Smooth muscle cell (in vitro differentiated cells): Measurements from ENCODE around the gene LBP. TPM values are rescaled to one million over a fixed set of nuclear protein-coding genes. Genes with fewer than 3 reads are reported as not detected.

ENCODE experiments used
- DNase-seq: peaks from one replicate; lab custom pipeline; 2025; ENCODE audit not compliant: unreplicated experiment; lab: John Stamatoyannopoulos, UW
- H2AFZ ChIP-seq: fragments of 200-600 bp; sonication (generic); 2 replicates; pipeline ENCODE4 v1.6.0; 2016; ENCODE audit warnings: antibody characterized with exemption, low read depth, mild to moderate bottlenecking
- H3F3A ChIP-seq: fragments of 200-600 bp; sonication (generic); 2 replicates; pipeline ENCODE4 v1.6.0; 2017; ENCODE audit warnings: antibody characterized with exemption, low read depth
- H3K27ac ChIP-seq: fragments of 200-600 bp; sonication (generic); 2 replicates; pipeline ENCODE4 v1.5.1; 2016; ENCODE audit warnings: low read depth, mild to moderate bottlenecking
- H3K27me3 ChIP-seq: fragments of 200-600 bp; sonication (generic); 2 replicates; pipeline ENCODE4 v1.6.1; 2016; ENCODE audit warnings: low read depth, mild to moderate bottlenecking
- H3K36me3 ChIP-seq: fragments of 200-600 bp; sonication (generic); 2 replicates; pipeline ENCODE4 v1.5.1; 2016; ENCODE audit warnings: low read depth
- H3K4me1 ChIP-seq: fragments of 200-600 bp; sonication (generic); 2 replicates; pipeline ENCODE4 v1.5.1; 2016; ENCODE audit warnings: low read depth
- H3K4me2 ChIP-seq: fragments of 200-600 bp; sonication (generic); 2 replicates; pipeline ENCODE4 v1.6.0; 2016; ENCODE audit warnings: mild to moderate bottlenecking
- H3K4me3 ChIP-seq: fragments of 200-600 bp; sonication (generic); 2 replicates; pipeline ENCODE4 v1.5.1; 2016; ENCODE audit warnings: mild to moderate bottlenecking
- H3K79me2 ChIP-seq: fragments of 200-600 bp; sonication (generic); 2 replicates; pipeline ENCODE4 v1.6.0; 2016; ENCODE audit warnings: low read depth, mild to moderate bottlenecking
- H3K9ac ChIP-seq: fragments of 200-600 bp; sonication (generic); 2 replicates; pipeline ENCODE4 v1.6.0; 2016; ENCODE audit warnings: low read depth
- H3K9me3 ChIP-seq: fragments of 200-600 bp; sonication (generic); replicated peaks from 2 replicates; pipeline ENCODE4 v1.5.1; 2016; ENCODE audit warnings: low read depth
- H4K20me1 ChIP-seq: fragments of 200-600 bp; sonication (generic); 2 replicates; pipeline ENCODE4 v1.6.0; 2016; ENCODE audit warnings: low read depth
- WGBS: methylation state at CpG from one replicate; pipeline ENCODE4 v1.1.7; 2016; ENCODE audit warnings: low lambda C conversion rate; 5-methylcytosine and 5-hydroxymethylcytosine counted together
- polyA plus RNA-seq: library from polyadenylated mRNA; unstranded; fragments of >200 nt; fragmentation: Nextera tagmentation; extraction: Ambion mirVana; gene quantifications from 2 replicates; pipeline ENCODE4 v1.2.1, GENCODE V29; 2016
- total RNA-seq: library from RNA; depleted of rRNA; stranded (reverse); fragments of >200 nt; gene quantifications from 2 replicates; pipeline ENCODE4 v1.2.3, GENCODE V29; 2014
- TF ChIP-seq, protein P1 (sequence below): fragments of 200-600 bp; sonication (generic); IDR thresholded peaks from 2 replicates; pipeline ENCODE4 v1.5.1; 2017; ENCODE audit warnings: borderline replicate concordance, mild to moderate bottlenecking, antibody characterized with exemption; ENCODE audit not compliant: insufficient read depth, poor library complexity, severe bottlenecking

Gene LBP
- total and polyA plus RNA-seq, 2 experiments from 2014 or later: not detected

- H3K79me2 ChIP-seq: peaks cover 25% of the 10 kb centered on the region
- peaks cover 50% of the 10 kb centered on the region for H4K20me1 ChIP-seq
- H3K4me1 ChIP-seq: no peaks in the 10 kb centered on the region
- TF ChIP-seq, protein P1, sequence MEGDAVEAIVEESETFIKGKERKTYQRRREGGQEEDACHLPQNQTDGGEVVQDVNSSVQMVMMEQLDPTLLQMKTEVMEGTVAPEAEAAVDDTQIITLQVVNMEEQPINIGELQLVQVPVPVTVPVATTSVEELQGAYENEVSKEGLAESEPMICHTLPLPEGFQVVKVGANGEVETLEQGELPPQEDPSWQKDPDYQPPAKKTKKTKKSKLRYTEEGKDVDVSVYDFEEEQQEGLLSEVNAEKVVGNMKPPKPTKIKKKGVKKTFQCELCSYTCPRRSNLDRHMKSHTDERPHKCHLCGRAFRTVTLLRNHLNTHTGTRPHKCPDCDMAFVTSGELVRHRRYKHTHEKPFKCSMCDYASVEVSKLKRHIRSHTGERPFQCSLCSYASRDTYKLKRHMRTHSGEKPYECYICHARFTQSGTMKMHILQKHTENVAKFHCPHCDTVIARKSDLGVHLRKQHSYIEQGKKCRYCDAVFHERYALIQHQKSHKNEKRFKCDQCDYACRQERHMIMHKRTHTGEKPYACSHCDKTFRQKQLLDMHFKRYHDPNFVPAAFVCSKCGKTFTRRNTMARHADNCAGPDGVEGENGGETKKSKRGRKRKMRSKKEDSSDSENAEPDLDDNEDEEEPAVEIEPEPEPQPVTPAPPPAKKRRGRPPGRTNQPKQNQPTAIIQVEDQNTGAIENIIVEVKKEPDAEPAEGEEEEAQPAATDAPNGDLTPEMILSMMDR: no peak
- H3K9me3 ChIP-seq: no peaks in the 10 kb centered on the region
- no peak overlapping the region for H2AFZ ChIP-seq
- 96% methylated on average over 9 of the region's 9 CpGs for WGBS
- H3K27ac ChIP-seq: no peak overlapping the region
- H3K4me3 ChIP-seq: no peak overlapping the region
- H3F3A ChIP-seq: peaks cover 5% of the 10 kb centered on the region
- H3K36me3 ChIP-seq: peaks cover 20% of the 10 kb centered on the region
- H3K9ac ChIP-seq: no peak overlapping the region
- no peaks in the 10 kb centered on the region for H3K27me3 ChIP-seq
- no peak overlapping the region for H3K4me2 ChIP-seq
- no peak for DNase-seq
Observed at GRCh38 chr20:38420388-38421085, 74.3 kb downstream of the LBP start.

GRCh38 chr20:38421915-38422314, 75.6 kb downstream of the LBP start:
- peaks cover 64% of the 10 kb centered on the region for H4K20me1 ChIP-seq
- TF ChIP-seq, protein P1: no peak
- H3F3A ChIP-seq: peaks cover 11% of the 10 kb centered on the region
- H3K9ac ChIP-seq: no peak overlapping the region
- no peak overlapping the region for H3K4me3 ChIP-seq
- H3K79me2 ChIP-seq: peaks cover 25% of the 10 kb centered on the region
- no peak overlapping the region for H3K4me2 ChIP-seq
- H3K9me3 ChIP-seq: no peaks in the 10 kb centered on the region
- H3K27ac ChIP-seq: no peak overlapping the region
- H2AFZ ChIP-seq: no peak overlapping the region
- no peak for DNase-seq
- no peaks in the 10 kb centered on the region for H3K4me1 ChIP-seq
- peaks cover 20% of the 10 kb centered on the region for H3K36me3 ChIP-seq
- H3K27me3 ChIP-seq: no peaks in the 10 kb centered on the region
- WGBS: 98% methylated on average over 10 of the region's 10 CpGs

- Histone ChIP-seq H3K79me2 (peaks cover 28% of the 10 kb centered on the region), H3K36me3 (peaks cover 20% of the 10 kb centered on the region), H3K9ac (no peak overlapping the region), H3K27me3 (no peaks in the 10 kb centered on the region), H4K20me1 (peaks cover 80% of the 10 kb centered on the region), H3K9me3 (no peaks in the 10 kb centered on the region), H3F3A (peaks cover 18% of the 10 kb centered on the region), H3K4me3 (no peak overlapping the region), H2AFZ (no peak overlapping the region), H3K27ac (no peak overlapping the region), H3K4me1 (no peaks in the 10 kb centered on the region), H3K4me2 (no peak overlapping the region)
- TF ChIP-seq, protein P1: no peak
- 84% methylated on average over 4 of the region's 4 CpGs for WGBS
- DNase-seq: no peak
Observed at GRCh38 chr20:38423541-38423940, 77.3 kb downstream of the LBP start.

DNA sequence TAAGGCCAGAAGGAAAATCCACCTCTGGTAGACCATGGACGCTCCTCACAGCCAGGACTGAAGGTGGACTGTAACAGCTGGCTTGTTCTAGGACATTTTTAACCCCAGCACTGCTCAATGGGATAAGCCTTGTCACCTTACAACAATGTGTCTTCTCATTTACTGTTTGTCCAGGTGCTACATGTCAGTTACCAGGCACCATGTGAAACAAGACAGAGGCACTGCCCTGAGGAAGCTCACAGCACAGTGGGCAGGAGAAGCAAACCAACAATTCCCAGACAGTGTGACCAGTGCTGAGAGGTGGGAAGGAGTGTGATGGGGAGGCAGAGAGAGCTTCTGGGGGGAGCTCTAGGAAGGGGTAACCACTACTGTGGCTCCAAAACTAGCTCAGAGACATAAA, 78.1 kb downstream of the LBP start:
- peaks cover 35% of the 10 kb centered on the region for H3K79me2 ChIP-seq
- H3K27ac ChIP-seq: no peak overlapping the region
- H3K9me3 ChIP-seq: no peaks in the 10 kb centered on the region
- H3K27me3 ChIP-seq: no peaks in the 10 kb centered on the region
- no peak for DNase-seq
- no peak overlapping the region for H2AFZ ChIP-seq
- H3K4me3 ChIP-seq: no peak overlapping the region
- TF ChIP-seq, protein P1: no peak
- whole genome bisulfite sequencing: 96% methylated on average over 1 of the region's 1 CpG
- H3K36me3 ChIP-seq: peaks cover 18% of the 10 kb centered on the region
- H3K4me2 ChIP-seq: no peak overlapping the region
- peaks cover 18% of the 10 kb centered on the region for H3F3A ChIP-seq
- H3K4me1 ChIP-seq: no peaks in the 10 kb centered on the region
- peaks cover 89% of the 10 kb centered on the region for H4K20me1 ChIP-seq
- no peak overlapping the region for H3K9ac ChIP-seq
